Central memory CD4-positive, alpha-beta T cell (primary cell): ENCODE measurements around the gene CBX7.

Experiments
- DNase-seq: peaks from one replicate; pipeline ENCODE4 v3.0.0; 2022

The CBX7 gene

DNA sequence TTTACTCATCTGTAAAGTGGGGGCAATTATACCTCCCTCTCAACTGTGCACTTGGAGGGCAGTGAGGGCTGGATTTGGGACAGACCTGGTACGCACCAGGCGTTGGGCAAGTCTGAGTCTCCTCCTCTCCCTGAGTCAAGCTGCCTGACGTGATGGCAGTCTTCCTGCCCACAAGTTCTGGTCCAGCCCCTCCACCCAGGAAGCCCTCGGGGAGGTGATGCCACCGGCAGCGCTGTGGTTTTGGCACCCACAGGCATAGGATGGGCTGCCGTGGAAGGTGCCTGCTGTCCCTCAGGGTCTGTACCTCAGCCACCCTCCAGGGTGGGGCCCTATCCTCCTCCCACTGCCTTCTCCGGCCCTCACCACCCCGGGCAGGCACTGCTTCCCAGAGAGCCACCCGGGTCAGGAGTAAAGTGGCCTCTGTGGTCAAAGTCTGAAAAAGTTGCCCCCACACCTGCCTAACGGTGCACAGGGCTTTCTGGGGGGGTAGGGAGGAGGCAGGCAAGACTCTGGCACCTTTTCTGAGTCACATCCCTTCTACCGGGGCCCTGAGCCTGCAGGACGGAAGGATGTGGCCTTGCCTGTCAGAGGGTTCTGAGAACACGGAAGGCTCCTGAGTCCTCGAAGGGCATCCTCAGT, 61.9 kb downstream of the CBX7 start:
- peak; percentile 94 for DNase-seq

GRCh38 chr22:39089928-39090327, 62.6 kb downstream of the CBX7 start:
- no peak for DNase-seq

GRCh38 chr22:39088685-39089032, 63.8 kb downstream of the CBX7 start:
- DNase-seq: no peak

DNA sequence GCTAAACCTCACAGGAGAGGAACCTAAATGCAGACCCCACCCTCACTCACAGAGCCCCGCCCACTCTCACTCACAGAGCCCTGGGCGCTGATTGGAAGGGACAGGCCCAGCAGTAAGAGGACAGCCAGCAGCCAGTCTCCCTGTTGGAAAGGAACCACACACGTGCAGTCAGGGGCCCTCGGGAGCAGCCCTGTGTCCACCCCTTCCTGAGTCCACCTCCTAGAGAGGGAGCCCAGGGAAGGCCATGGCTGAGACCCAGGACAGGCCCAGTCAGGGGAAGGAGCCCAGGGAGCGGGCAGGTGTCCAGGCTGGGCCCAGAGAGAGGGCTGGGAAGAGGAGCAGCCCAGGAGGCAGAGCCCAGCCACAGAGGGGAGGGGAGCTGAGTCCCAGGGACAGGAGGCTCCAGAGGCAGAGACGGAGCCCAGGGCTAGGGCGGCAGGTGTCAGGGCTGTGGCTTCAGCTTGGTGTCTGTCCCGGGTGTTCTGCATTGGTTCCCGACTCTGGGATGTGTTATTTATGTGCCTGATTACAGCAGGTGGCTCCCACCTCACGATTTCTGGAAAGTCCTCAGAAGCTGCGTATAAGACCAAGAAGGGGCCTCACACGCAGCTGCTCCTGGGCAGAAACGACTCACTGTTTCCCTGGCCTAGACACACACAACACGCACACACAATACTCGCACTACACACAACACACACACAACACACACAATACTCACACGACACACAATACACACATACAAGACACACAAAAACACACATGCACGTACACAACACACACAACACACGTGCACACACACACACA, 64.4 kb downstream of the CBX7 start:
- DNase-seq: no peak

DNA sequence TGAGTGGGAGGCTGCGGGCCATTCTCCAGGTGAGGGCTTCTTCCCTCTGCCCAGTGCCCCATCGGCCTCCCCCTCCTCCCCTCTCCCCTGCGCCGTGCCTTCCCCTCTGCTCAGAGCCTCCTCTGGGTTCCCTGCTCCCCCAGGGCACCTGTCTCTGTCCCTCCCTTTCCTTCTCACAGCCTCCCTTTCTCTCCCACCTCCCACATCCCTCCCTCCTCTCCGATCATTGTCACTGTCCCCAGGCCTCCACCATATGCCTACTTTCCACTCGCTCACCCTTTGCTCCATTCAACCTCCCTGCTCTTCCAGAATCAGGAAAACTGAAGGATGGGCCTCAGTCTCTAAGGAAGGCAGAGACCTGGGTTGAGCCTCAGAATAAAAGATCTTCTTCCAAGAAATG, 65.4 kb downstream of the CBX7 start:
- no peak for DNase-seq

DNA sequence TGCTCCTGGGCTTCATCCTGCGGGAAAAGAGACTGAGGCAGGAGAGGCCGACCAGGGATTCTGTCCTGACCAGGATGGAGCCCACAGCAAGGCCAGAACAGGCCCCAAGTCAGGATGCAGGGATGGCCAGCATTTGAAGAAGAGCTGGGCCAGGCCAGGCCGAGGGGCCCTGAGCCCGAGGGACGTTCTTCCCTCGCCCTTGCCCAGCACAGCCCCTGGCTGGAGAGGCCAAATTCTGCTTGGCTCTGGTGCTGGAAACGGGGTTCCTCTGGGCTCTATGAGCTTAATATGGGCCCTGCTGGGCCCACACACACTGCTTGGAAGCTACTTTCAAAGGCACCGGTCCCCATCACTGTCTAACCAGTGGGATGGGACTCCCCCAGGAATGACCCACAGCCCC, 67.8 kb downstream of the CBX7 start:
- DNase-seq: no peak

DNA sequence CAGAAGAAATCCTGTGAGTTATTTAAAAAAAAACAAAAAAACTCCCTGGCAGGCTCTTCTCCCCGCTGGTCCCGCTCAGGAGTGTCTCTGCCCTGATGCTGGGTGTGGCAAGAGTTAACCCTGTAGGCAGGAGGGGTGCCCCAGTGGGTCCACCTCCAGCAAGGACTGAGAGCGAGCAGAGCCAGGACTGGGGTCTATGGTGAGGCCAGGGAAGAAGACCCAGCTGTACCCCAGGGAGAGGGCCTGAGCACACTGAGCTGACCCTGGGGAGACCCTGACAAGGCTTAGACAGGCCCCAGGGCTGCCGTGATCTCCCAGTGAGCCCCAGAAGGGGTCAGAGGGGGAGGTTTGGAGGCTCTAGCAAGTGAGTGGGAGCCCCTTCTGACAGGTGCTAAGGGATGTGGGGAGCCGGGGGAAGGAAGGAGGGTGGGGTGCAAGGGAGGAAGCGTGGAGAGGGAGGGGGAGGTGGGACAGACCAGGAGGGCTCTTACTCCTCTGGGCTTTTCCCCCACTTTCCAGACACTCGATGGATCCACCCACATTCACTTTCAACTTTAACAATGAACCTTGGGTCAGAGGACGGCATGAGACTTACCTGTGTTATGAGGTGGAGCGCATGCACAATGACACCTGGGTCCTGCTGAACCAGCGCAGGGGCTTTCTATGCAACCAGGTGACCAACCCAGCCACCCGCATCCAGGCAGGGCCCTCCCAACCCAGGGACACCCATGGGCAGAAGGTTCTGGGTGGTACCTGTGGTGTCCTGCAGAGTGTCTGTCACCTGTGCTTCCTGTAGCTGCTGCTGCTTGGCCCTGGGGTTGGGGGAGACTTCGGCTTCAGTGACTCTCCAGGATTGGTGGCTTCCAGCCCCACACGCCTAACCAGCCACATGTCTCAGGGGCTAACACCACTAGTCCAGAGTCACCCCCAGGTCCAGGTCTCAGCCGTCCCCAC, 69.0 kb downstream of the CBX7 start:
- no peak for DNase-seq

- DNase-seq: no peak
Measured at GRCh38 chr22:39081598-39081997, 70.9 kb downstream of the CBX7 start.

DNA sequence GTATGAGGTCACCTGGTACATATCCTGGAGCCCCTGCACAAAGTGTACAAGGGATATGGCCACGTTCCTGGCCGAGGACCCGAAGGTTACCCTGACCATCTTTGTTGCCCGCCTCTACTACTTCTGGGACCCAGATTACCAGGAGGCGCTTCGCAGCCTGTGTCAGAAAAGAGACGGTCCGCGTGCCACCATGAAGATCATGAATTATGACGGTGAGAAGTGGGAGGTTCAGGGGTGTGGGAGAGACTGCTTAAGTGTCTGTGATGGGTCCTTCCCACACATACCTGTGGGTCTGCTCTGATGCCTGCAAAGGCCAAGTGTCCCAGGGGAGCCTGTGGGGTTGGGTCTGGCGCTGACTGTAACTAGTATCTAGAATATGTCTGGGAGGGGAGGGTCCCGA, 71.5 kb downstream of the CBX7 start:
- no peak for DNase-seq
